GM13976 (cell line): Measurements from ENCODE around the gene MAGEL2.

Experiments used
- DNase-seq: peaks from one replicate; pipeline ENCODE4 v3.0.0; 2012; ENCODE audit warnings: low spot score
- in situ Hi-C: fragments of 300-500 bp; cut with MboI; formaldehyde crosslinking; loops from one replicate; pipeline ENCODE4 v1.12.0; 2022; ENCODE audit warnings: low sequenced_read_pairs, mixed read lengths, inconsistent platforms; ENCODE audit not compliant: unreplicated experiment
- TF ChIP-seq, protein P1 (sequence below): IDR thresholded peaks from 2 replicates; pipeline ENCODE4 v1.5.1; 2012; ENCODE audit warnings: borderline replicate concordance, mild to moderate bottlenecking; ENCODE audit not compliant: insufficient read depth; ENCODE audit errors: extremely low read depth, missing control alignments, control extremely low read depth

The MAGEL2 gene

DNA sequence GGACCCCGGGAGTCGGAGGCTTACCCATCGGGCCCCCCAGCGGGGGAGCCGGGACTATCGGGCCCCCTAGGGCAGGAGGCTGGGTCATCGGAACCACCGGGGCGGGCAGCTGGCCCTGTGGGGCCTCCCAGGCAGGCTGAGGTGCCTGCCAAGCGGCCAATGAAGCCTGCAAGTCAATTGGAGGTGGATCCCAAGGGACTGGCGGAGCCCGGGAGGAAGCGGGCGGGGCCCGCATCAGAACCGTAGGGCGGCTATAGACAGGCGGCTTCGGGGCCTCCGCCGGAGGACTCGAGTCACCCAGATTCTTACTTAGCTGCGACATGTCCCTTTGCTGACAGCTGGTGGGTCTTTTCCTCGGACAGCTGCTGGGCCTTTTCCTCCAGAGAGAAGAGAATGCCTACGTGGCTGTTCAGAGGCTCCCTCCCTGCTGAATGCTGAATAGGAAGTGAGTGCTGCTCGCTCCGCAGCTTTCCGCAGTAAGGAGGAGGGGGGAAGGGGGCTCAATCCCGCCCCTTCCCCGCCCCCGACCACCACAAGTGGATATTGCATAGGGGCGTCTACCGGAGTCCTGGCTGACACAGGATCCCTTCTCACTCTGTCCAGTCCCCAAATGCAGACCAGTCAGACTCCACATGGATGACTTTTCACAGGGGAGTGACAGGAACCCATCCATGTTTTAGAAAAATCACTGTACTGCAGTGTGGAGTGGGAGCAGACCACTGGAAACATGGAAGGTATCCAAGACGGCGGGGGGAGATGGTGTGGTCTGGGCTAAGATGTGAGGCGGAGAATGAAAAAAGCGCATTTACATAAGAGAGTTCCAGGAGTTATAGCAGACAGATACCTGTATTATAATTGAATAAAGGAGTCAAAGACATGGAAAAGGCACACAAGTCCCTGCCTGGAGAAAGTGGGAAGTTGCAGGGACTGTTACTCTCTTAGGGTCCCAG lies at the start of gene MAGEL2:
TSS of gene MAGEL2 (minus strand) at position 447 of the 950 bp plus-strand sequence. CDS start at position 322, 125 bp downstream.
- in situ Hi-C loops, result no loop called here
- DNase-seq, result no peak
- TF ChIP-seq, protein P1, sequence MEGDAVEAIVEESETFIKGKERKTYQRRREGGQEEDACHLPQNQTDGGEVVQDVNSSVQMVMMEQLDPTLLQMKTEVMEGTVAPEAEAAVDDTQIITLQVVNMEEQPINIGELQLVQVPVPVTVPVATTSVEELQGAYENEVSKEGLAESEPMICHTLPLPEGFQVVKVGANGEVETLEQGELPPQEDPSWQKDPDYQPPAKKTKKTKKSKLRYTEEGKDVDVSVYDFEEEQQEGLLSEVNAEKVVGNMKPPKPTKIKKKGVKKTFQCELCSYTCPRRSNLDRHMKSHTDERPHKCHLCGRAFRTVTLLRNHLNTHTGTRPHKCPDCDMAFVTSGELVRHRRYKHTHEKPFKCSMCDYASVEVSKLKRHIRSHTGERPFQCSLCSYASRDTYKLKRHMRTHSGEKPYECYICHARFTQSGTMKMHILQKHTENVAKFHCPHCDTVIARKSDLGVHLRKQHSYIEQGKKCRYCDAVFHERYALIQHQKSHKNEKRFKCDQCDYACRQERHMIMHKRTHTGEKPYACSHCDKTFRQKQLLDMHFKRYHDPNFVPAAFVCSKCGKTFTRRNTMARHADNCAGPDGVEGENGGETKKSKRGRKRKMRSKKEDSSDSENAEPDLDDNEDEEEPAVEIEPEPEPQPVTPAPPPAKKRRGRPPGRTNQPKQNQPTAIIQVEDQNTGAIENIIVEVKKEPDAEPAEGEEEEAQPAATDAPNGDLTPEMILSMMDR, result no peak

- in situ Hi-C loops, result no loop called here
- TF ChIP-seq, protein P1, result no peak
- no peak for DNase-seq
Observed at GRCh38 chr15:23695282-23695681, 47.6 kb upstream of the MAGEL2 start.

GRCh38 chr15:23694592-23694991 lies 46.9 kb upstream of the MAGEL2 start:
- in situ Hi-C loops, result no loop called here
- DNase-seq, result no peak
- TF ChIP-seq, protein P1, result no peak

DNA sequence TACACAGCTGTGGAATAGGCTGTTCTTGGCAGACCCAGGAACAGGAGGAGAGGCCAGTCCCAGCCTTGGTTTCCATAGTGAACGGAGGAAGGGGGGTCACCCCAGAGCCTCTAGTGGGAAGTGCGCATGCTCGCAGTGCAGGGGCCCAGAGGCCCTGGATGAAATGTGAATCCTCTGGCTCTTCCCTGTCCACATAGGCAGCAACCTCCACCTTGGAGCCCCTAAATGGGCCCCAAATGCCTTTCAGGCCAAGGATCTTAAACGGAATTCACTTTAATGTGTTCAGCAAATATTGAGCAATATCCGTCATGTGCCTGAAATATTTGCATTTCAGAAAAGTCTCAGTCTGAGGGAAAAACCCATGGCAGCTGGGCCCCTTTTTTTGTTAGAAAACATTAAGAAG lies 42.8 kb upstream of the MAGEL2 start:
- in situ Hi-C loops, result no loop called here
- DNase-seq, result no peak
- TF ChIP-seq, protein P1, result no peak

DNA sequence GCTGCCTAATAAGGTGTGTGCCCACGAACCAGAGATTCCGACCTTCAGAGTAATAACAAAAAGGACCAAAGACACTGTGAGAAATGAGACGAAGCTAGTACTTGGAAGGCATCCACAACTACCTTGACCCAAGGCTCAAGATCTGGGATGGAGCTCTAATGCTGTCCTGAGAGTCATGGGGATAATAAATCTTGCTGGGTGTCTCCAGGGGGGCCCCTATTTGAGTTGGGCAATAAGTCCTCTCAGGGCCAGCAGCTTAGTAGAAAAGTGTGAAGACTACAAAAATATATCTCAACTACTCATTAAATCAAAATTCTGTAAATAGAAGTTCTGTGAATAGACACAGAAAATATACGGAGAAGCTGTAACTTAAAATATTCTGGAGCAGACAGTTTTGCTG lies 42.3 kb upstream of the MAGEL2 start:
- TF ChIP-seq, protein P1, result no peak
- DNase-seq, result no peak
- in situ Hi-C loops, result no loop called here

DNA sequence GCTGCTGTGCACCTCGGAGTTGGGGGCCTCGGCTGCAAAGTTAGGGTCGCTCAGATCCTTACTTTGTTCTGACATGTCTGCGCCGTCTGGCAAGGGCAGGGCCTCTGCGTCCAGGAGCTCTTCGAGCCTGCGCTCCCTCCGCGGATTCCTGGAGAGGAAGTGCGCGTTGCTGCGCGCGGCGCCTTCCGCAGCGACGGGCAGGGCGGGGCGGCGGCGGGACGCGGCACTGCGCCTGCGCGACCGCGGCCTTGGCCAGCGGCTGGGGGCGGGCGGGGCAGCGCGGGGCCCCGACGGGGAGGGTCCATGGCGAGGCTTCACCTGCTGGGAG lies 39.4 kb upstream of the MAGEL2 start, which contains the start of gene NDN:
TSS of gene NDN (minus strand) at position 163 of the 328 bp plus-strand sequence. CDS start at position 75, 88 bp downstream.
- TF ChIP-seq, protein P1, result no peak
- in situ Hi-C loops, result no loop called here
- no peak for DNase-seq
